HG03097 (cell line): ENCODE results near the gene LRMDA.
"Not testable (repeated sequence)": the region's sequence is repeated elsewhere in the genome, so short reads cannot be mapped to it uniquely, and the experiment has no call there.

Experiments used
- ATAC-seq: cut with Tn5 transposase; IDR thresholded peaks from one replicate; pipeline ENCODE4 v1.9.1; 2021; ENCODE audit not compliant: unreplicated experiment, low FRiP score

The LRMDA gene

GRCh38 chr10:76119036-76119435, 687.6 kb downstream of the LRMDA start:
- ATAC-seq: no peak

DNA sequence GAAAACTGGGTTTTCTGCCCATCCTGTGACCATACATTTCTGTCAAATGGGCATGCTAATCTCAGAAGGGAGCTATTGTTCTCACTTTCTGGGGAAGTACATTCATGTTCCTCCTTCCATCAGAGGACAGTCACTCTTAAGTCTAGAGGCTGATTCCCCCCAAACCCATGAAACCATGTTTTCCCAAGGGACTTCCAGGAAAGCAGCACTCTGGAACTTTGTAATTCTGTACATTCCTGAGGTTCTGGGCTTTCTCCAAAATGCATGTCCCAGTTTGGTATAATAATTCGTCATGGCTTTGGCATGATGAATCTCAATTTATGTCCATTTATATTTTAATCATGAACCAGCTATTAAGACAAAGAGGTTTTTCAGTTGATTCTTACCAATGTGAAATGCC, 688.1 kb downstream of the LRMDA start:
- no peak for ATAC-seq

DNA sequence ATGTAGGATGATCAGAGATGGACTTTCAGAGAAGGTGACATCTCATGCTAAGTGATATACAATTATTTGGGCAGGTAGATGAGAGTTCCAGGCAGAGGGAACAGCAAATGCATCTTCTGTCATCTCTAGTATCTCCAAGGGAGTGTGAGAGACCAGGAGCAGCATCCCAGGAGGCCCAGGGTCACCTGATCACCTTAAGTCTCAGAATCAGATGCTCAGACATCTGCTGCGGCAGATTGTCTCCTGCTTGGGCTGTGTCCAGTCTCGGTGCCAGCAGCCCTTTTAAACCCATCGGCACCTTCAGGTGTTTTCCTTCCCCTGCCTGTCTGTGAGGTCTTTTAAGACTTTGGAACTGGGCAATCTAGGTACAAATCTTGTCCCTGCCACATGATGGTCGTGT, 690.6 kb downstream of the LRMDA start:
- no peak for ATAC-seq

- no peak for ATAC-seq
Measured at GRCh38 chr10:76124280-76124679, 692.9 kb downstream of the LRMDA start.

DNA sequence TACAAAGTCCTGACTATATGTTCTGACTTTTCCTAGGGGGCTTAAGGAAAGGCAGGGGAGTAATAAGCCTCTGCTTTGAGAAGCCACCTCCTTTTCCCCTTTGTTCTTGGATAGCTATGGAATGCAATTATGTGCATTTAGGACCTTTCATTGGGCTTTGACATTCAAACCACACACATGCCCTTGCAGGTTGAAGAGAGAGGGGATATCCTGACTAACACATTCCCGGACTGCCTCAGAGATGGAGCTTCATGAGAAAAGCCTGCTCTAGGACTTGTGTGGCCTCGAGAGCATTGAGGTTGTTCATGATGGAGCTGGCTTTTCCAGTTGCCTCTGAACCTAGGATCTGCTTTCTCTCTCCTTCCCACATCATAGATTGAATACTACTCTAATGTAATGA, 694.5 kb downstream of the LRMDA start:
- ATAC-seq: no peak

- ATAC-seq: no peak
Measured at GRCh38 chr10:76126607-76127527, 695.4 kb downstream of the LRMDA start.

- ATAC-seq: no peak
Measured at GRCh38 chr10:76127984-76128589, 696.7 kb downstream of the LRMDA start.

DNA sequence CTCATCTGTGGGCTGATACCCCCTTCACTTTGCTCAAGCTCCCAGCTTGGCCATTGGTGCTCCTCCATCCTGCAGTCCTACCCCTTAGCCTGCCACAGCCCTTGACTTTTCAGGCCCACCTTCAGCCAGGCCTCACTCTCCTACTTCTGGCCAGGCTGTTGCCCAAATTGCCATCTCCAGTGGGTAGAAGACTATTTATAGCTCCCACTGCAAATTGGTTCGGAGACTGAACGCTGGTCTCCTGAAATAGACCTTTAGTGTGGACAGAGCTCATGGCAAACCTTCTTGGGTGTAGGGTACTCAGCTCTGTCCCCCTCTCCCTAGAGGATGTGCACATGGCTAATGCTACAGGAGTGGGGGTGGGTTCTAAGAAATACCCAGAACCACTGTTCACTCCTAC, 697.8 kb downstream of the LRMDA start:
- no peak for ATAC-seq

DNA sequence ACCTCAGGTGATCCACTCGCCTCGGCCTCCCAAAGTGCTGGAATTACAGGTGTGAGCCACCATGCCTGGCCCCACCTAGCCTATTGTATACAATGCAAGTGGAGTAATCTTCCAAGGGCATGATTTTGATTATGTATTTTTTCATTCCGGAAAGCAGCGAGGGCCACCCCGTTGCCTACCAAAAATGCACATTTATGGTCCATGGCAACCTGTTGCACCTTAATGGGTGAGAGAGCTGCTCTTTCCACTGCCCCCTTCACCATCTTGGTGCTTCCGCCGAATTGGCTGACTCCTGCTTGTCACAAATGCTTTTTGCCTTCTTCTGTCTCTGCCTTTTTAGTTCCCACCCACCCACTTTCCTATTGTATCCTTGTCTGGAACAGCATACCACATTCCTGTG, 699.5 kb downstream of the LRMDA start:
- ATAC-seq: no peak

DNA sequence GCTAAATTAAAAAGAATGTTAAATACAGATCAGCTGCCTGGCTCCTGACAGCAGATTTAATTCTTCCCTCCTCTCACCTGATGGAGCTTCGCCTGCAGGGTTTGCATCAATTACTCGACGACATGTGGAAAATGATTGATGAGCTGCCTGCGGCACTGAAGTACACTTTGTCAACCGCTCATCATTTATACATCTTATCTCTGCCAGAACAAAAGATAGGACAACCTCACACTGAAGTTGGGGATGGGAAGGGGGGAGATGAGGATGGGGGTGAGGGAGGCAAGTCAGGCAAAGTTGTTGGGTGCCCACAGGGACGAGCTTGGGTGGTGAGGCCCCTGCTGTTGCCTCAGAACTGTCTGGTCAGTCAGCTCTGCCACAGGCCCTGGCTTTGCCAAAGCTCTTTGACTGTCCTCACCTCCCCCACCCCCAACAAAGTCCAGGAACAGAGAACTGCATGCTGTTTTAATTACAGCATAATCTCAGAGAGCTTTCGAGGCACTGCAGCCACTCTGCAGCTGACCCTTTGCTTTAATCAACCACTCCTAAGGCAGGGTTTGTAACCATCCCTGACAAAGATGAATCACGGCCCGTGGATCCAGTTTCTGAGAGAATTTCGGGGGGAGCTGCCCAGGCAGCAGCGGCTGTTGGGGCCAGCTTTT, 702.3 kb downstream of the LRMDA start:
- no peak for ATAC-seq

GRCh38 chr10:76136961-76137360, 705.5 kb downstream of the LRMDA start:
- no peak for ATAC-seq

GRCh38 chr10:76138286-76138685, 706.9 kb downstream of the LRMDA start:
- ATAC-seq: no peak

GRCh38 chr10:76138906-76139305, 707.5 kb downstream of the LRMDA start:
- ATAC-seq: no peak

DNA sequence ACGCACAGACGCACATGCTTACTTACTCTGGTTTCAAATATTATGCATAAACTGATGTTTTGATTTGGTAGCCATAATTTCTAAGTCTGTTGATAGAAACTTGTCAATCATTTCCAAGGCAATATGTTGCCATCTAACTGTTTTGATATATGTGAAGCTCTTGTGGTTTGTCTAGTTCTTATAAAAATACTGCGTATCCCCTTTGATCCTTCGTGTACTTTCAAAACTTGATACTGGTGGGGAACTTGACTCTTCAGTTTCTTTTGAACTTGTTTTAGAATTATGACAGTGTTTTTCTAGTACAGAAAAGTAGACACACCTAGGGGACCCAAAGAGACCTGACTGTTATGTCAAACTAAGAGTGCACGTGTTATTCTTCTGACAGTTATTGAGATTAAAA, 708.0 kb downstream of the LRMDA start:
- ATAC-seq: no peak

DNA sequence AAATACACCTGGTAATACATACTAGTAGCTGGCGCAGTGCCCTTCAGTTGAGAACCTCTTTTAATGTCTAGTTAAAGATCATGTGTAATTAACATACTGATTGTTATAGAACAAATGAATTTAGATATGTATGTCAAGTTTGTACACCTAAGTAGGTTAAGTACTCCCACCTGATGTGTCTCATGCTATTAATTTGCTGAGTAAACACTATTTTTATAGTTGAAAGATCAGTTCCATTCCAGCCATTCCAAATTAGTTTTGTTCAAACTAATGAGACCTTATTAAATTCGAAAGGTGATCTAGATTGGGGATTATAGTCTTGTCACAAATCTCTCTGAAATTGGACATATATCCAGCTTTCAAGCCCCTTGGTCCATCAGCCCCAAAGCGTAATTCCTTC, 710.0 kb downstream of the LRMDA start:
- no peak for ATAC-seq

- not testable (repeated sequence) for ATAC-seq
Measured at GRCh38 chr10:76148217-76148616, 716.8 kb downstream of the LRMDA start.

- no peak for ATAC-seq
Measured at GRCh38 chr10:76149182-76149581, 717.8 kb downstream of the LRMDA start.

GRCh38 chr10:76149602-76150138, 718.2 kb downstream of the LRMDA start:
- no peak for ATAC-seq

DNA sequence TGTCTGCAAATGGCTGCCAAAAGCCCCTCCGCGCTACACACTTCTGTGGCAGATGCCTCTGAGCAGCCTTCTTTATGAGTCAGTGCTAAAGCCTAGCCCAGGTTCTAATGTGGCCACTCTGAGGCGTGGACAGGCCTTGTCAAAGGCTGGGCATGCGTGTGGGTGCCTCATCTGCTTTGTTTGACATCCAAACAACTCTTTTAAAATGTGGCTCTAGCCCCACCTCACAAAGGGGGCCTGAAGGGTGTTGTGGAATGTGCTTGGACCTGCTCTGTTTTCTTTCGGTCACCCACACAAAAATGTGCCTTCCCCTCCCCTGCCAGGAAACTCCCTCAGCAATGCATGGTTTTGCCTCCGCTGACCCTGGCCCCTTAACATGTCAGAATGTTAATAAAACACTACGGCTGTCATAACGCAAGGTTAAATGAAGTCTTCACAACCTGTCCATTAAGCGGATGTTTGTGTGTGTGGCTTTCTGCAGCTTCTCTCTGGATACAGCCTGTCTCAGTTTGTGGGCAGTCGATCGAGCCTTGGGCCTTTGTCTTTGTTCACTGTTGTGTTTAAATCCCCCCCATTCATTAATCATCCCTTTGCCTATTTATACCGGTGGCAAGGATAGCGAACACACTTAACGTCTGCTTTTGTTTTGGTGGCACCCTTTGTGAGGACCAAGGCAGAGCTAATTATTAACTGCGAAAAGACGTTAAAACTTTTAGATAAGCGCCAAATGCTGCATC, 718.9 kb downstream of the LRMDA start:
- ATAC-seq: no peak

GRCh38 chr10:76150876-76151288, 719.5 kb downstream of the LRMDA start:
- no peak for ATAC-seq

DNA sequence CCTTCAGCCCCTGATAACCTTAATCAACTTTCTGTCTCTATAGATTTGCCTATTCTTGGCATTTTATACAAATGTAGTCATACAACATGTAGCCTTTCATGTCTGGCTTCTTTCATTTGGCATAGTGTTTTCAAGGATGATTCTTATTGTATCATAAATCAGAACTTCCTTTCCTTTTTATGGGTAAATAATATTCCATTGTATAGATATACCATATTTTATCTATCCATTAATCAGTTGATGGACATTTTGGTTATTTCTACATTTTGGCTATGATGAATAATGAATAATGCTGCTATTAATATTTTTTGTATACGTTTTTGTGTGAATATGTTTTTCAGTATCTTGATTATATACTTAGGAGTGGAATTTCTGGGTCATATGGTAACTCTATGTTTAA, 720.8 kb downstream of the LRMDA start:
- no peak for ATAC-seq
